IMR-90 (cell line): ENCODE data around the gene AMPD2. TPM values are rescaled to one million over a fixed set of nuclear protein-coding genes. Genes with fewer than 3 reads are reported as not detected.

Experiments used
- ATAC-seq: fragments of 200-7000 bp; cut with Tn5 transposase; 2 replicates; pipeline ENCODE4 v1.9.1; 2020; ENCODE audit warnings: low read depth, mild to moderate bottlenecking, moderate library complexity
- BruUV-seq: library from RNA; stranded (reverse); fragments of 400-500 nt; replicated peaks from 2 replicates; lab custom pipeline; 2021; lab: Mats Ljungman, UMichigan
- CTCF ChIA-PET: fragments of 300-600 bp; formaldehyde crosslinking; extraction: SDS; loops from one replicate; lab custom pipeline; 2021; ENCODE audit warnings: antibody characterized with exemption; lab: Yijun Ruan, JAX
- POLR2A ChIA-PET: fragments of 300-600 bp; sonication (Branson Sonifier 250); formaldehyde crosslinking; loops from one replicate; lab custom pipeline; 2022; ENCODE audit warnings: antibody characterized with exemption; ENCODE audit not compliant: unreplicated experiment; lab: Charles Lee
- DNase-seq: peaks from one replicate; pipeline ENCODE4 v3.0.0; 2013
- H2AFZ ChIP-seq: replicated peaks from 2 replicates; pipeline ENCODE3; 2013; ENCODE audit warnings: low read length, mild to moderate bottlenecking; ENCODE audit not compliant: poor library complexity
- H2AK5ac ChIP-seq: 2 replicates; pipeline ENCODE4 v1.6.1; 2013; ENCODE audit warnings: low read depth, low read length, inconsistent platforms
- H2AK9ac ChIP-seq: replicated peaks from 2 replicates; pipeline ENCODE3; 2013; ENCODE audit warnings: mild to moderate bottlenecking, low read depth, low read length, moderate library complexity; ENCODE audit not compliant: poor library complexity
- H2BK120ac ChIP-seq: 2 replicates; pipeline ENCODE4 v1.6.1; 2013; ENCODE audit warnings: low read depth, low read length, inconsistent platforms
- H2BK15ac ChIP-seq: 3 replicates; pipeline ENCODE4 v1.6.1; 2013; ENCODE audit warnings: low read depth, low read length, inconsistent platforms
- H2BK20ac ChIP-seq: 2 replicates; pipeline ENCODE4 v1.6.1; 2013; ENCODE audit warnings: low read depth, mild to moderate bottlenecking, inconsistent platforms, low read length, moderate library complexity
- H2BK5ac ChIP-seq: 2 replicates; pipeline ENCODE4 v1.6.1; 2013; ENCODE audit warnings: mild to moderate bottlenecking, low read depth, low read length, inconsistent platforms; ENCODE audit not compliant: poor library complexity, severe bottlenecking
- H3K14ac ChIP-seq: replicated peaks from 2 replicates; pipeline ENCODE4 v1.6.1; 2013; ENCODE audit warnings: low read depth, low read length, inconsistent platforms
- H3K18ac ChIP-seq: 2 replicates; pipeline ENCODE4 v1.6.1; 2013; ENCODE audit warnings: low read depth, low read length, control low read depth
- H3K23ac ChIP-seq: 2 replicates; pipeline ENCODE4 v1.6.1; 2013; ENCODE audit warnings: low read depth, low read length, inconsistent platforms
- H3K27ac ChIP-seq: 2 replicates; pipeline ENCODE4 v1.5.1; 2013; ENCODE audit warnings: mild to moderate bottlenecking, control low read depth, low read length; ENCODE audit not compliant: insufficient read depth
- H3K27me3 ChIP-seq: 2 replicates; pipeline ENCODE4 v1.6.1; 2013; ENCODE audit warnings: low read length; ENCODE audit not compliant: control insufficient read depth, insufficient read depth
- H3K36me3 ChIP-seq: 2 replicates; pipeline ENCODE4 v1.6.1; 2013; ENCODE audit warnings: low read length, mixed read lengths; ENCODE audit not compliant: control insufficient read depth, insufficient read depth
- H3K4ac ChIP-seq: 2 replicates; pipeline ENCODE4 v1.6.1; 2013; ENCODE audit warnings: low read depth, low read length, inconsistent platforms
- H3K4me1 ChIP-seq: 2 replicates; pipeline ENCODE4 v1.6.1; 2013; ENCODE audit warnings: low read length, mixed read lengths; ENCODE audit not compliant: control insufficient read depth, insufficient read depth
- H3K4me2 ChIP-seq: 2 replicates; pipeline ENCODE4 v1.6.1; 2013; ENCODE audit warnings: low read depth, mild to moderate bottlenecking, control low read depth, low read length, moderate library complexity
- H3K4me3 ChIP-seq: 2 replicates; pipeline ENCODE4 v1.5.1; 2013; ENCODE audit warnings: low read depth, mild to moderate bottlenecking, control low read depth, low read length, moderate library complexity; ENCODE audit not compliant: insufficient read depth
- H3K56ac ChIP-seq: 2 replicates; pipeline ENCODE4 v1.6.1; 2013; ENCODE audit warnings: low read length, inconsistent platforms; ENCODE audit not compliant: insufficient read depth; ENCODE audit errors: extremely low read depth
- H3K79me1 ChIP-seq, 2 experiments: 2 replicates each; pipeline ENCODE4 v1.6.1; 2013; ENCODE audit warnings: low read length in 2 of 2, inconsistent platforms in 1 of 2, low read depth in 1 of 2
- H3K9ac ChIP-seq: 2 replicates; pipeline ENCODE4 v1.6.1; 2013; ENCODE audit warnings: low read depth, low read length, control low read depth
- H3K9me1 ChIP-seq: 2 replicates; pipeline ENCODE4 v1.6.1; 2013; ENCODE audit warnings: low read length, inconsistent platforms; ENCODE audit not compliant: insufficient read depth
- H3K9me3 ChIP-seq: 2 replicates; pipeline ENCODE4 v1.6.1; 2013; ENCODE audit warnings: low read length; ENCODE audit not compliant: control insufficient read depth, insufficient read depth
- H4K20me1 ChIP-seq: 2 replicates; pipeline ENCODE4 v1.6.1; 2013; ENCODE audit warnings: low read length, inconsistent platforms; ENCODE audit not compliant: insufficient read depth
- H4K5ac ChIP-seq: 2 replicates; pipeline ENCODE4 v1.6.1; 2013; ENCODE audit warnings: mild to moderate bottlenecking, low read depth, low read length, control low read depth
- H4K8ac ChIP-seq, 2 experiments: 2 replicates each; pipeline ENCODE4 v1.6.1; 2013; ENCODE audit warnings: low read depth in 2 of 2, low read length in 2 of 2, control low read depth in 1 of 2, inconsistent platforms in 1 of 2
- H4K91ac ChIP-seq: 2 replicates; pipeline ENCODE4 v1.6.1; 2013; ENCODE audit warnings: low read depth, low read length, inconsistent platforms; ENCODE audit not compliant: insufficient read depth
- BHLHE40 ChIP-seq: fragments of 150-350 bp; IDR thresholded peaks from 2 replicates; pipeline ENCODE4 v1.6.1; 2016; ENCODE audit warnings: mild to moderate bottlenecking, low read depth, low read length
- CEBPB ChIP-seq: IDR thresholded peaks from 2 replicates; pipeline ENCODE4 v1.6.1; 2012; ENCODE audit warnings: low read depth, low read length, improper control_type of control experiment
- CHD1 ChIP-seq: IDR thresholded peaks from 2 replicates; pipeline ENCODE4 v1.6.1; 2012; ENCODE audit warnings: low read depth, low read length, improper control_type of control experiment
- CTCF ChIP-seq: conservative IDR thresholded peaks from 2 replicates; pipeline ENCODE4 v1.5.1; 2012; ENCODE audit warnings: mild to moderate bottlenecking, low read depth, low read length, improper control_type of control experiment
- ELK1 ChIP-seq: fragments of 150-350 bp; IDR thresholded peaks from 2 replicates; pipeline ENCODE4 v1.6.1; 2016; ENCODE audit warnings: low read depth, mild to moderate bottlenecking, low read length, moderate library complexity, borderline replicate concordance
- MAFK ChIP-seq: IDR thresholded peaks from 2 replicates; pipeline ENCODE4 v1.6.1; 2012; ENCODE audit warnings: low read depth, low read length, improper control_type of control experiment
- NFE2L2 ChIP-seq: fragments of 150-350 bp; IDR thresholded peaks from 2 replicates; pipeline ENCODE4 v1.6.1; 2016; ENCODE audit warnings: low read depth, mild to moderate bottlenecking, low read length
- RCOR1 ChIP-seq: IDR thresholded peaks from 2 replicates; pipeline ENCODE4 v1.6.1; 2012; ENCODE audit warnings: mild to moderate bottlenecking, low read length, improper control_type of control experiment; ENCODE audit not compliant: insufficient replicate concordance
- RFX5 ChIP-seq: IDR thresholded peaks from 2 replicates; pipeline ENCODE4 v1.8.0; 2012; ENCODE audit warnings: low read depth, mild to moderate bottlenecking, low read length, moderate library complexity
- USF2 ChIP-seq: fragments of 150-350 bp; IDR thresholded peaks from 2 replicates; pipeline ENCODE4 v1.6.1; 2017; ENCODE audit warnings: mild to moderate bottlenecking, antibody characterized with exemption, low read length, low read depth
- WGBS, 2 experiments: methylation state at CpG; one replicate each; pipeline versions ENCODE4 v1.1.5 to v1.1.7; 2013; ENCODE audit warnings: missing lambda C conversion rate in 2 of 2; ENCODE audit not compliant: insufficient read length in 1 of 2; ENCODE audit errors: extremely low coverage in 2 of 2; 5-methylcytosine and 5-hydroxymethylcytosine counted together
- dilution Hi-C: fragments of 300-500 bp; cut with HindIII; formaldehyde crosslinking; loops from one replicate; pipeline ENCODE4 v1.14.3; 2018; ENCODE audit warnings: low sequenced_read_pairs; ENCODE audit not compliant: unreplicated experiment
- in situ Hi-C: fragments of 300-500 bp; cut with MboI; formaldehyde crosslinking; loops from 3 replicates; pipeline ENCODE4 v1.14.3; 2019; ENCODE audit warnings: low sequenced_read_pairs, inconsistent platforms, mixed read lengths
- intact Hi-C: fragments of 100-400 bp; cut with micrococcal nuclease; formaldehyde crosslinking; loops from 2 replicates; pipeline ENCODE4 v1.10.0; 2022
- polyA plus RNA-seq, 3 experiments: library from polyadenylated mRNA; depleted of rRNA; stranded (reverse); fragments of >200 nt; gene quantifications; 2 replicates each; pipeline ENCODE4 v1.2.3, GENCODE V29; 2012; ENCODE audit warnings: low replicate concordance in 1 of 3
- total RNA-seq: library from RNA; depleted of rRNA; stranded (reverse); fragments of >200 nt; gene quantifications from 2 replicates; pipeline ENCODE4 v1.2.3, GENCODE V29; 2012

Gene AMPD2
- total and polyA plus RNA-seq, 2 of the 4 experiments (the other 2 are of a cell fraction): 61.5 to 103 TPM

- DNase-seq: no peak
- 94% methylated on average over 5 of the region's 10 CpGs; no CpG with 5 or more reads in 1 of the 2 experiments for WGBS, 2 experiments
Measured at GRCh38 chr1:109629372-109630030, 9.9 kb downstream of the AMPD2 start.

More at GRCh38 chr1:109629372-109630030, 9.9 kb downstream of the AMPD2 start:
- no peak overlapping the region for H2AK5ac ChIP-seq
- H3K9me3 ChIP-seq: no peaks in the 10 kb centered on the region
- peaks cover 30% of the 10 kb centered on the region for H4K20me1 ChIP-seq
- H4K5ac ChIP-seq: no peak overlapping the region
- H3K18ac ChIP-seq: no peak overlapping the region
- no peak overlapping the region for H3K27ac ChIP-seq
- H2BK120ac ChIP-seq: no peak overlapping the region
- H2BK20ac ChIP-seq: no peak overlapping the region
- no peak overlapping the region for H3K4ac ChIP-seq
- no peak overlapping the region for H2BK15ac ChIP-seq
- H3K56ac ChIP-seq: no peak overlapping the region
- H2AK9ac ChIP-seq: no peak overlapping the region
- H2AFZ ChIP-seq: no peak overlapping the region
- no TSS peak for BruUV-seq
- no peak for ATAC-seq
- H2BK5ac ChIP-seq: no peak overlapping the region
- dilution Hi-C loops (no loop called here), intact Hi-C loops (loop anchor here (10.0 kb wide), 1 partner anchor 345 kb away; the partner anchor contains the start of gene PSRC1), in situ Hi-C loops (no loop called here)
- TF ChIP-seq RCOR1 (no peak), CHD1 (no peak), MAFK (no peak), CEBPB (no peak), NFE2L2 (no peak), BHLHE40 (no peak), CTCF (no peak), ELK1 (no peak), RFX5 (no peak), USF2 (no peak)
- CTCF ChIA-PET: interaction anchor here (1.2 kb wide), 1 partner anchor 10 kb away, joined by 6 read pairs; the partner anchor contains the start of genes AMPD2 and GNAT2
- H4K91ac ChIP-seq: no peak overlapping the region
- no peaks in the 10 kb centered on the region for H3K27me3 ChIP-seq
- peaks cover 26 to 55% of the 10 kb centered on the region in 2 experiments for H3K79me1 ChIP-seq
- no peak overlapping the region for H4K8ac ChIP-seq
- peaks cover 3% of the 10 kb centered on the region; the same call in 1 of the 2 replicates for H3K4me1 ChIP-seq
- no peak overlapping the region for H3K14ac ChIP-seq
- H3K4me2 ChIP-seq: no peak overlapping the region
- no peak overlapping the region for H3K23ac ChIP-seq
- no peak overlapping the region for H3K4me3 ChIP-seq
- H3K9ac ChIP-seq: no peak overlapping the region
- POLR2A ChIA-PET: no interaction called here
- H3K9me1 ChIP-seq: no peaks in the 10 kb centered on the region
- H3K36me3 ChIP-seq: peaks cover 68% of the 10 kb centered on the region
